ENCODE measurements around the gene TESK2.
"Not testable (repeated sequence)": the region's sequence is repeated elsewhere in the genome, so short reads cannot be mapped to it uniquely, and the experiment has no call there.

The TESK2 gene

GRCh38 chr1:45473302-45473701, 17.7 kb downstream of the TESK2 start:
- no peak for DNase-seq (ENCODE audit: low spot score)

GRCh38 chr1:45470306-45470798, 20.6 kb downstream of the TESK2 start:
- DNase-seq (ENCODE audit: low spot score), result no peak

- not testable (repeated sequence) for DNase-seq (ENCODE audit: low spot score)
Measured at GRCh38 chr1:45467353-45467752, 23.6 kb downstream of the TESK2 start.

DNA sequence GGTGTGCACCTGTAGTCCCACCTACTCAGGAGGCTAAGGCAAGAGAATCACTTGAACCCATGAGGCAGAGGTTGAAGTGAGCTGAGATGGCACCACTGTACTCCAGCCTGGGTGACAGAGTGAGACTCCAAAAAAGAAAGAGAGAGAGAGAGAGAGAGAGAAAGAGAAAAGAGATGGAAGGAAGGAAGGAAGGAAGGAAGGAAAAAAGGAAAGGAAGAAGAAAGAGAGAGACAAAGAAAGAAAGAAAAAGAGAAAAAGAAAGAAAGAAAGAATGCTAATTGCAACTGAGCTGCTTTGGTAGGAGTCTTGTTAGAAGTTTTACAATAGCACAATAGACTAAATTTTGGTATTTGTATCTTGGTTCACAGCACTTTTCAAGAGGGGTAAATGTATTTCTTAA, 25.7 kb downstream of the TESK2 start:
- DNase-seq (ENCODE audit: low spot score), result no peak

DNA sequence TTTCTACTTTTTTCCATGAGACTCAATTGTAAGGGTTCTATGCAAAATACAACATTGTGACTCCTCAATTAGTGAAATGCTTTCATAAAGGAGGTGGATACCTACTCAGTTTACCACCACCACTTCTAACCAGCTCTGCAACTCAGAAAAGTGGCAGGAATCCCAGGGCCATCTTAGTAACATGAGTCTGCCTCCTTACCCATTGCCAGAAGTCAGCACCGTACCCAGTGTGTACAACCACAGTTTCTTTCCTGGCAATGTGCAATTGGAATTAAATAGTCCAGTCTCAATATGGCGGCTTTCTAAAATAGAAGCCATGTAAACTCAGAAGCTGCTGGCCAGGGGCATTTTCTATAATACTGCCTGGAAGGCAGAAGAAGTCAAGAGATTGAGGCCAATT, 32.1 kb downstream of the TESK2 start:
- DNase-seq (ENCODE audit: low spot score), result no peak

DNA sequence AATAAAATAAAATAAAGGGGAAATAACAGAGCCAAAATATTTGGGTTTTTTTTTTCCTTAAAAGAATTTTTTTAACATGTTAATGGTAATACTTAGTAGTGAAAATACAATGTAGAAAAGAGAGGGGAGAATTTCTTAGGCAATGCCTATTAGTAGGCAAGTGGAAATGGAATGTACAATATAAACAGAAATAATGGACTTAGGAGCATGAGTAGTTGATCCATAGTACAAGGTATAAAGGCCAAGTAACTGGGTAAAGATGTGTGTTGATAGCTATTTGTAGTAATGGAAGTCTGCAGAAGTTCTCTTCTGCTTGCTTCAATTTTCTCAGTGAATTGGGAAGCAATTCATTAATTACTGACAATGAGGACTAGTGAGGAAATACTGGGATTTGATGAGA, 34.4 kb downstream of the TESK2 start:
- no peak for DNase-seq (ENCODE audit: low spot score)

DNA sequence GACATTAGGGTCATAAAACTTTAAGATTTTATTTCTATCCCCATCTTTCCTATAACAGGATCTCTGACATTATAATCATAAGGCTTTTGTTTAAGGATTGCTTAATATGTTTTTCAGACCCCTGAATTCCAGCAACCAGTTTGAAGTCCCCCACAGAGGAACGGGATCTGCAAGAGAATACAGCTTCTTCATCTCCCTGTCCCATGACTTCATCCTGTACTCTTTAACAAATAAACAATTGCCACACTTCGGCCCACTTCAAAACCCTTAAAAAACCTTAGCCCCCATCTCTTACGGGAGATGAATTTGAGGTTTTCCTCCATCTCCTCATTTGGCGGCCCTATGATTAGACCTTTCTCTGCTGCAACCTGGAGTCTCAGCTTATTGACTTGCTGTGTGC, 35.8 kb downstream of the TESK2 start:
- no peak for DNase-seq (ENCODE audit: low spot score)

DNA sequence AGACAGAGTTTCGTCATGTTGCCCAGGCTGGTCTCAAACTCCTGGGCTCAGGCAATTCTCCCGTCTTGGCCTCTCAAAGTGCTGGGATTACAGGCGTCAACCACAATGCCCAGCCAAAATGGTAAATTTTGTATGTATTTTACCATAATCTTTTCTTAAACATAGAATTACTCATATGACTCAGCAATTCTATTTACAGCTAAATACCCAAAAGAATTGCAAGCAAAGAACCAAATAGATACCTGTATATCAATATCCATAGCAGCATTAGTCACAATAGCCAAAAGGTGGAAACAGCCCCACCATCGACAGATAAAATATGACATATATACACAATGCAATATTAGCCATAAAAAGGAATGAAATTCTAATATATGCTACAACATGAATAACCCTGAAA, 36.5 kb downstream of the TESK2 start:
- no peak for DNase-seq (ENCODE audit: low spot score)

GRCh38 chr1:45452503-45452902, 38.5 kb downstream of the TESK2 start:
- DNase-seq (ENCODE audit: low spot score), result no peak

GRCh38 chr1:45448357-45448756, 42.6 kb downstream of the TESK2 start:
- DNase-seq (ENCODE audit: low spot score), result no peak

- no peak for DNase-seq (ENCODE audit: low spot score)
Measured at GRCh38 chr1:45446950-45447672, 43.9 kb downstream of the TESK2 start.

DNA sequence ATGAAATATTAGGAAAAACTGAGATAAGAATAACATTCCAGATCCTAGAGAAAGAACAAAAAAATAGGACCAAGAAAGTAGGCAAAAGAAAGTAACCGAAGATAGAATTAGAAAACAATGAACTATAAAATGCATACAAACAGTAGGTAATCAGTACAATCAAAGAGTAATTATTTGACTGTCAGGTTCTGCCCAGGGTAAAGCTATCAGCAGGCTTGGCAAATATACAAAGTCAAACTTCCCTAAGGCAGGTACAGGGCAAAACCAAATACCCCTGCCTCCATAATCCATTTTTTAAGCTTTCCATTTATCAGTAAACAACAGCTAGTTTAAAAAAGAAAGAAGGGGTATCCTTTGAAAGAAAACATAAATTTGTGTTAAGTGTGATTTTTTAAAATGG, 44.4 kb downstream of the TESK2 start:
- DNase-seq (ENCODE audit: low spot score), result no peak

GRCh38 chr1:45444609-45445131, 46.3 kb downstream of the TESK2 start:
- DNase-seq (ENCODE audit: low spot score), result no peak

DNA sequence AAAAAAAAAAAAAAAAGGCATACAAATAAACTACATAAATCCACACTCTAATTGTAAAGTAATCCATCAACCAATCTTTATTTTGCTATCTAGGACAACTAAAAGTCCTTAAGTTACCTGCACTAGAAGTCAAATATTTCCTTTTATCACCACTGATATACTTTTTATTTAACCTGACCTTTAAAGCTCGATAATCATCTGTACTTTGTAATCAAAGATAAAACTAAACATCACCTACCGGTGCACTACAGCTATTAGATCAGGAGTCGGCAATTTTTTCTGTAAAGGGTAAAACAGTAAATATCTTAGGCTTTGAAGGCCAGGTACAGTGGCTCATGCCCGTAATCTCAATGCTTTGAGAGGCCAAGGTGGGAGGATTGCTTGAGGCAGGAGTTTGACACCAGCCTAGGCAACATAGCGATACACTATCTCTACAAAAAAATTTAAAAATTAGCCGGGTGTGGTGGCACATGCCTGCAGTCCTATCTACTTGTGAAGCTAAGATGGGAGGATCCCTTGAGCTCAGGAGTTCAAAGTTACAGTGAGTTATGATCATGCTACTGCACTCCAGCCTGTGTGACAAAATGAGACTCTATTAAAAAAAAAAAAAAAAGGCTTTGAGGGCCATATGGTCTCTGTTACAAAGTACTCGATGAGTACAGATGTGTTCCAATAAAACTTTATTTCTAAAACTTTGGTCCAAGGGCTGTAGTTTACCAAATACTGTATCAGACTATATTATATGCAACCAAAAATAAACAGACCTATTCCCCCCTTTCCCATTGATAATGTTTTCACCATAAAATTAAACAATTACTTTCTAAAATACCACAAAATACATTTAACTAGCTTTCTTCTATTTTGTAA, 47.1 kb downstream of the TESK2 start:
- DNase-seq (ENCODE audit: low spot score), result no peak

DNA sequence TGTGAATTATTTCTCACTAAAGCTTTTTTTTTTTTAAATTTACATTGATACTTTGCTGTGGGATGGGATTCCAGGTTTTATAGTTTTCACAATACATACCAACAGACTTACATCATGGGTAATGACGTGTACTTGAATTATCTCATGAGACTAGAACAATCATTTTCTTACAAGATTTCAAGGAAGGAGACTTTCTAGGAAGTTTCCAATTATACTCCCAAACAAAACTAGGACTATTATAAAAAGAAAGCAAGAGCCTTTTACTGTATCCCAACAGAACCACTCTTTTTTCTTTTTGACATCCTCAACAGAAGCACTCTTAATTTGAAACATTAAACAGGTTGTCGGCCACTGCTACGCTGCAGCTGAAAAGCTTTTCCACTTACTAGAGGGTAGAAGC, 48.7 kb downstream of the TESK2 start:
- no peak for DNase-seq (ENCODE audit: low spot score)

DNA sequence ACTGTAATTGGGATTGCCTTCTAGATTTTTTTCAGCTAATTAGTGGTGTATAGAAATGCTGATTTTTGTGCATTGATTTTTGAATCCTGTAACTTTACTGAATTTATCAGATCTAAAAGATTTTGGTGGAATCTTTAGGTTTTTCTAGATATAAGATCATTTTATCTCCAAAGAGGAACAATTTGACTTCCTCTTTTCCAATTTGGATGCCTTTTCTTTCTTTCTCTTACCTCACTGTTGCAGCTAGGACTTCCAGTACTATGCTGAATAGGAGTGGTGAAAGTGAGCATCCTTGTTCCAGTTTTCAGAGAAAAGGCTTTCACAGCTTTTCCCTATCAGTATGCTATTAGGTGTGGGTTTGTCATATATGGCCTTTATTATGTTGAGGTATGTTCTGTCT, 53.6 kb downstream of the TESK2 start:
- no peak for DNase-seq (ENCODE audit: low spot score)

GRCh38 chr1:45430490-45430889, 60.5 kb downstream of the TESK2 start:
- DNase-seq (ENCODE audit: low spot score), result no peak

DNA sequence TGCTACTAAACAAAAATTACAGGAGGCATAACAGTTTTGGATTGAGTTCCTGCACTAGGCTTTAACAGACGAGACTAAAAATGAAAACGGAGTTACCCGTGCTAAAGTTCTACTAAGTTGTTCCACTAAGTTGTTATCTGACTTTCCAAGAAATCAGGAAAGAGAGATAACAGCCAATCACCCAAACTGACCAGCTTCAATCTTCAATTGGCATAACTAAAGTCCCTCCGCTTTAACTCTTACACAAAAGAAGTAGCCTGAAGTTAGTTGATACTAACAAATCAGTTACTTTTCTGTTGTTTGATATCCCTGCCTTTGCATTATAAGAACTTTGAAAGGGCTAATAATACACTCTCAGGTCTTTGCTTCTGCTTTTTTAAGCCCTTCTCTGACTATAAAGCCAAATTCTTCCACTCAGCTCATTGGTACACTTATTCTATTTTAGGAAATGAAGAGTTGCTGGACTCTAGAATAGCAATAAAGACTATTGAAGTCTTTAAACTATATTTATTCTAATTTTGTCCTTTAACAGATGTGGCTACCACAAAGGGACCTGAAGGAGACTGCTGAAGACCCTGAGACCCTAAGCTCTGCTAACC, 61.3 kb downstream of the TESK2 start:
- DNase-seq (ENCODE audit: low spot score), result no peak

GRCh38 chr1:45423906-45424678, 66.9 kb downstream of the TESK2 start:
- DNase-seq (ENCODE audit: low spot score), result no peak

DNA sequence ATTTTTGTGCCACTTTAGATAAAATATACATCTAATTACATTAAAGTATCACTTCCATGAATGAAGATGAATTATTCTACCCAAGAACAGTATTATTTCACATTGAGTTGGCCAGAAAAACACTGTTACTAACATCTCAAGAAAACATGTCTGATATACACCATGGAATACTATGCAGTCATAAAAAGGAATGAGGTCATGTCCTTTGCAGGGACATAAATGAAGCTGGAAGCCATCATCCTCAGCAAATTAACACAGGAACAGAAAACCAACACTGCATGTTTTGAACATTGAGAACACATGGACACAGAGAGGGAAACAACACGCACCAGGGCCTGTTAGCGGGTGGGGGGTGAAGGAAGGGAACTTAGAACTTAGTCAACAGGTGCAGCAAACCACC, 69.0 kb downstream of the TESK2 start:
- DNase-seq (ENCODE audit: low spot score), result no peak

- no peak for DNase-seq (ENCODE audit: low spot score)
Measured at GRCh38 chr1:45414746-45415145, 76.2 kb downstream of the TESK2 start.

DNA sequence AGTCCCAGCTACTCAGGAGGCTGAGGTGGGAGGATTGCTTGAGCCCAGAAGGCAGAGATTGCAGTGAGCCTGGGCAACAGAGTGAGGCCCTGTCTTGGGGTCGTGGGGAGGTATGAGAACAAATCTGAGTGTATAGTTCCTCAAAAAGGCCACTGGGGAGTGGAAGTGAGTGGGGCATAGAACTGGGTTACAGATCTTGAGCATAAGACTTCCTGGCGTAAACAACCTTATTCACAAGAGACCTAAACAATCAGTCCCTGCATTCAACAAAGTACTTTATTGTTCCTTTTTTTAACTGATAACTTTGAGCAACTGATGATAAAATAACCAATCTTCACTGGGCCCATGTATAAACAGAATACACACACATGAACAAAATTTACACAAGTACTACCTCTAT, 78.1 kb downstream of the TESK2 start:
- DNase-seq (ENCODE audit: low spot score), result no peak

Data from SW480 (cell line).